ENCODE data around the gene AGPAT1. TPM values are rescaled to one million over a fixed set of nuclear protein-coding genes. Genes with fewer than 3 reads are reported as not detected.

AGPAT1 gene
- total RNA-seq, 1 donor from 2014 or later: 57.2 TPM

DNA sequence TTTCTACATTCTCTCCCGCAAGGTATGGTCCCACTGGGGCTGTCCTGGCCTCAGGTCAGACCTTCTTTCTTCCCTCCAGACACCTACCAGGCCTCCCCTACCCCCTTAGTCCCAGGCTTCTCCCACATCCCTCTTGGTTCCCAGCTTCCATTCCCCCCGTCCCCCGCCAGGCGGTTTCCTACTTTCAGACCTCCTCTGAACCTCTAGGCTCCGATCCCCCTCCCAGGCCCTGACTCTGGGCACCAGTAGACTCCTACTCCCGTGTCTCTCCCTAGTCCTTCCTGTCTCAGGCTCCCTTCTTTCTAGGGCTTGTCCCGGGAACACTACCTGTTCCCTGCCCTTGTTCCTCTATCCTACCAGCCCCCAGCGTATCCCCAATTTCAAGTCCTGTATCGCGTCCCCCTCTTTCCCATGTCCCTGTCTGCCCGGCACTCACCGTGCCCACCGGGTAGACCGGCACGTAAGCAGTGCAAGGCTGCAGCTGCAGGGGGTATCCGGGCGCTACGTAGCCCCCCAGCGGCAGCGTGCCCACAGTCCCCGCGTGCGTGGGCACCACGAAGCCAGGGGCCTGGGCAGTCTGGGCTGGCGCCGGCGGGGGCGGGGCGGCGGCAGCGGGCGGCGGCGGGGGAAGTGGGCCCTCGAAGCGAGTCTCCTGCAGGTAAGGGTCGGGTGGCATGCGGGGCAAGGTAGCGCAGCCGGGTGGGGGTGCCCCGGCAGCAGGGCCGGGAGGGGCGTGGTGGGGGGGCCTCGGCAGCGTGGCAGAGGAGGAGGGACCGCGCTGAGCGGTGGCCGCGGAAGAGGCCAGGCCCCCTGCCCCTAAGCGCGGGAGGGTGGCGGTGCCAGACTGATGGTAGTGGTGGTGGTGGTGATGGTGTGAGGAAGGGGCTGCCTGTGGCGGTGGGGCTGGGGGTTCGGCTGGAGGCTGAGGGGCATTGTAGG lies 25.7 kb downstream of the AGPAT1 start:
- no peak overlapping the region for H3K4me3 ChIP-seq (ENCODE audit: low read depth, low read length)
- DNase-seq (ENCODE audit: low read depth): no peak
- H3K36me3 ChIP-seq (ENCODE audit: control insufficient read depth, insufficient read depth, low read length): no peaks in the 10 kb centered on the region
- TF ChIP-seq, protein P1, sequence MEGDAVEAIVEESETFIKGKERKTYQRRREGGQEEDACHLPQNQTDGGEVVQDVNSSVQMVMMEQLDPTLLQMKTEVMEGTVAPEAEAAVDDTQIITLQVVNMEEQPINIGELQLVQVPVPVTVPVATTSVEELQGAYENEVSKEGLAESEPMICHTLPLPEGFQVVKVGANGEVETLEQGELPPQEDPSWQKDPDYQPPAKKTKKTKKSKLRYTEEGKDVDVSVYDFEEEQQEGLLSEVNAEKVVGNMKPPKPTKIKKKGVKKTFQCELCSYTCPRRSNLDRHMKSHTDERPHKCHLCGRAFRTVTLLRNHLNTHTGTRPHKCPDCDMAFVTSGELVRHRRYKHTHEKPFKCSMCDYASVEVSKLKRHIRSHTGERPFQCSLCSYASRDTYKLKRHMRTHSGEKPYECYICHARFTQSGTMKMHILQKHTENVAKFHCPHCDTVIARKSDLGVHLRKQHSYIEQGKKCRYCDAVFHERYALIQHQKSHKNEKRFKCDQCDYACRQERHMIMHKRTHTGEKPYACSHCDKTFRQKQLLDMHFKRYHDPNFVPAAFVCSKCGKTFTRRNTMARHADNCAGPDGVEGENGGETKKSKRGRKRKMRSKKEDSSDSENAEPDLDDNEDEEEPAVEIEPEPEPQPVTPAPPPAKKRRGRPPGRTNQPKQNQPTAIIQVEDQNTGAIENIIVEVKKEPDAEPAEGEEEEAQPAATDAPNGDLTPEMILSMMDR (IDR thresholded peaks at IDR 0.05; ENCODE audit: insufficient read depth, low read length, poor library complexity, severe bottlenecking): no peak
- peaks cover 40% of the 10 kb centered on the region for H3K27me3 ChIP-seq (ENCODE audit: control insufficient read depth, insufficient read depth, low read length)

DNA sequence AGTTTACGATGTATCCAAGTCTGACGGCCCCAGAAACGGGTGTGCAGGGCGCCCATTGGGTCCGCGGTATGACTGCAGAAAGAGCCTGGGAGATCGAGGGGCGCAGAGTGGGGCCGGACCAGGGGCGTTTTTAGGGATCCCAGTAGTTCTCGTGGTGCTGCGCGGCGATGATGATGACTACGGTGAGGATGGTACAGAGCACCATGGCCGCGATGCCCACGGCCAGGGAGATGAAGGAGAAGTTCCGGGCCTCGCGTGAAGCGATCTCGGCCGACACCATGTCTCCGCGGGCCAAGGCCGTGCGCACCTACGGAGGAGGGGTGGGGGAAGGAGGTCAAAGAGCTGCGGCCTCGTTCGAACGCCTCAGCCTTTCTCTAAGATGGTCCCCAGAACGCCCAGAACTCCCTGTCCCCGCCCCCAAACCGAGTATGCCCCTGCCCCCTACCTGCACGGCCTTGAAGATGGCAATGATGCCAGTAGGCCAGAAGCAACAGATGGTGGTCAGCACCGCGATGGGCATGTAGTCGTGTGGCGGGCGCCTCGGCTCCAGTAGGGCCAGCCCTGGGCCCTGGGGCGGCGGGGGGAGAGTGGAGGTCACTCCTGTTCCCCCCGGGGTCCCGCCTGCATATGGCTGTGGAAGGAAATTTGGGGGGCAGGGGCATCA lies 26.7 kb downstream of the AGPAT1 start:
- Histone ChIP-seq H3K4me3 (ENCODE audit: low read depth, low read length) (peak overlapping the region; percentile 32), H3K36me3 (ENCODE audit: control insufficient read depth, insufficient read depth, low read length) (no peaks in the 10 kb centered on the region), H3K27me3 (ENCODE audit: control insufficient read depth, insufficient read depth, low read length) (peaks cover 40% of the 10 kb centered on the region)
- no peak for DNase-seq (ENCODE audit: low read depth)
- TF ChIP-seq, protein P1 (IDR thresholded peaks at IDR 0.05; ENCODE audit: insufficient read depth, low read length, poor library complexity, severe bottlenecking): no peak

DNA sequence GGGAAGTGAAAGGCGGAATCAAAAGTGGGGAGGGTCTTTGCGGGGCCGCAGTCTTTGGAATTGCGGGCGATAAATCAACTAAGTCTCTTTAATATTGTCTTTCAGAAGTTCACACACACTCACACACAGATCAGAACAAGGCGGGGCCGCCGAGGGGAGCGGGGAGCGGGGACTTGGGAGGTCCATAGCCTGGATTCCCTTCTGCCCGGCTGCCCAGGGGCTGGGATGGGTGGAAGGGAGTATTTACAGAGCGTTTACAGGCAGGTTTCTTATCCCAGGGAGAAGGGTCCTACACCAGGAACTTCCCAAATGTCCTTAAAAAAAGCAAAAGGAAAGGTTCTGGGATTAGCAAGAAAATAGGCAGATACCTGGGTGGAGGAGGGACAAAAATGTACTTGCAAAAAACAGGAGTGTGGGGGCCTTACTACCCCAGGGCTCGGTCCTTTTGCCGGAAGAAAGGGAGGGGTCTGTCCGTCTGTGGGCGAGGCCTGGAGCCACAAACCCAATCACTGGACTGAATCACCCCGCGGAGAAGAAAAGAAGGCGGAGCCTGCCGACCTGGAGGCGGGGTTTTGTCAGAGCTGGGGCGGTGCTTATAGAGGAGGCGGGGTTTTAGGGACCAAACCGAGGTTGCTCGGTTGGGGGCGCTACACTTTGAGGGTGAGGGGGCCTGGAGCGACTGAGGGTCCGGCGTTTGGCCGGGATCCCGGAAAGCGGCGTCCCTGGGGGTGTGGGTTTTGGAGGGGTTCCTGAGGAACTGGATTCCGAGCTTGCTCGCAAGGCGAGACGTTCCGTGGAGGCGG lies 27.4 kb downstream of the AGPAT1 start:
- Histone ChIP-seq H3K4me3 (ENCODE audit: low read depth, low read length) (peak overlapping the region; percentile 32), H3K36me3 (ENCODE audit: control insufficient read depth, insufficient read depth, low read length) (no peaks in the 10 kb centered on the region), H3K27me3 (ENCODE audit: control insufficient read depth, insufficient read depth, low read length) (peaks cover 40% of the 10 kb centered on the region)
- TF ChIP-seq, protein P1 (IDR thresholded peaks at IDR 0.05; ENCODE audit: insufficient read depth, low read length, poor library complexity, severe bottlenecking): peak; percentile 41
- no peak for DNase-seq (ENCODE audit: low read depth)

DNA sequence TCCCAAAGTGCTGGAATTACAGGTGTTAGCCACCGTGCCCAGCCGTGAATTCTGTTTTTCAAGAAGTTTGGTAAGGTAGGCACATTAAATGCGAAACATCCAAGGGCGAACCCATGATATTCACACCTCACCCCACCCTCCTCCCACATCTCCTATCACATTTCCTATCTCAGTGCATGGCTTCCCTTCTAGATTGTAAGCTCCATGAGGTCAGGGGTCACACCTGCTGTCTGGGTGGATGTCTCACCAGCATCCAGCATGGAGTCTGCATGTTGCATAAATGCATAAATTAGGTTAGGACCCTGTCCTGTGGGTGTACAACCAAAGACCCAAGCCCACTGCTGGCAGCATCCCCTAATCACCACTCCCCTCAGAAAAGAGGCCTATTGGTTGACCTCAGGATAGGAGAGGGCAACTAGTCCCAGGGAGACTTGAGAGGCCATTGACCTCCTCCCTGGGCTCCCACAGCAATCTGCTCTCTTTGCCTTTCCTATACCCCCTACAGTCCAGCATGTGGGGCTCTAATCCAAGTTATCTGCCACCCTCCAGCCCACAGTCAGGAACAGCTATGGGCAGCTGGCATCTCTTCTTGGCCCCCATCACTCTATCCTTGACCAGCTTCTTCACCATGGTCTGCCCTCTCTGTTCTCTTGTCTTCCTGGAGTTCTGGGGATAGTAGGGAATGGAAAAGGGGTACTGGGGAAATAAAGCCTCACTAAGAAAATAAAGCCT lies 28.3 kb downstream of the AGPAT1 start:
- TF ChIP-seq, protein P1 (IDR thresholded peaks at IDR 0.05; ENCODE audit: insufficient read depth, low read length, poor library complexity, severe bottlenecking): no peak
- no peaks in the 10 kb centered on the region for H3K36me3 ChIP-seq (ENCODE audit: control insufficient read depth, insufficient read depth, low read length)
- no peak for DNase-seq (ENCODE audit: low read depth)
- no peak overlapping the region for H3K4me3 ChIP-seq (ENCODE audit: low read depth, low read length)
- peaks cover 40% of the 10 kb centered on the region for H3K27me3 ChIP-seq (ENCODE audit: control insufficient read depth, insufficient read depth, low read length)

DNA sequence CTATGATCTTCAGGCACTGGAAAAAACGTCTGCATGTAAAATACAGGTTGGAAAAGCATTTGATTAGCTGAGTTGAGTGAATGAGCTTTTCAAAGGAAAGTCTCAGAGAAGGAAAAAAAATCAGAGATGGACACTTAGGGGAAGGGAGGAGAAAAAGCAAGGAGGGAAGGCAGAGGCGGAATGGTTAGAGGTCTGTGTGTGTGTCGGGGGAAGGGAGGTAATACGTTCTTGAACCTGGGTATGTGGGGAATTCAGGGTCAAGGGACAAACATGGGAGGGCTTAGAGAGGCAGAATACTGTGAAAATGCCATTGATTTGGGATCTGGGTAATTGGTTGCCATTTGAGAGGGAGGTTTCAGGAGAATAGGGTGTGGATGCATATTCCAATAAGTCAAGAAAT lies 29.2 kb downstream of the AGPAT1 start:
- TF ChIP-seq, protein P1 (IDR thresholded peaks at IDR 0.05; ENCODE audit: insufficient read depth, low read length, poor library complexity, severe bottlenecking): no peak
- H3K4me3 ChIP-seq (ENCODE audit: low read depth, low read length): no peak overlapping the region
- H3K36me3 ChIP-seq (ENCODE audit: control insufficient read depth, insufficient read depth, low read length): no peaks in the 10 kb centered on the region
- DNase-seq (ENCODE audit: low read depth): no peak
- peaks cover 41% of the 10 kb centered on the region for H3K27me3 ChIP-seq (ENCODE audit: control insufficient read depth, insufficient read depth, low read length)
